Measurements from ENCODE around the gene CD52.

The CD52 gene

DNA sequence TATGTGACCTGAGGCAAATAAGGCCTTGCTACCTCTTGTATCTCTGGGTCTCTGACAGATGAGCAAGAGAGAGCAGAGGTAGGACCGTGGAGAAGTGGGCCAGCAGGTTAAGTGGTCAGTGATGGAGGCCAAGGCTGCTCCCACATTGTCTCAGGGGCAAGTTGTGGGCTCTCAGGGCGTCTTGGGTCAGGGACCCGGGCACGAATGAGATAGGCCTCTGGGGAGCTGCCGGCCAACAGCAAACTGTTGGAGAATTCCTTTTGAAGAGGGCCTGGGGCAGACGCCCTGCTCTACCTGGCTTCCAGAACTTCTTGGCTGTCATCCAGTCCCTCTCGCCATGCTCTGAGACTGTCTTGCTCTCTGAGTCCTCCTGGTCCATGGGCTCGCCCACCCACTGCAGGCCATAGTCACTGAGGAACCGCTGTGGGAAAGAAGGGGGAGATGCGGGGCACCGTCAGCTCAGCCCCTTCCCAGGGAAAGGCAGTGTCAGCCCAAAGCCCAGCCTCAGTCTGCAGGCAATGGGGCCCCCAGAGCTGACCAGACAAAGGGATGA is 23.8 kb upstream of the CD52 start:
- DNase-seq (ENCODE audit: low spot score): no peak
- TF ChIP-seq, protein P1, sequence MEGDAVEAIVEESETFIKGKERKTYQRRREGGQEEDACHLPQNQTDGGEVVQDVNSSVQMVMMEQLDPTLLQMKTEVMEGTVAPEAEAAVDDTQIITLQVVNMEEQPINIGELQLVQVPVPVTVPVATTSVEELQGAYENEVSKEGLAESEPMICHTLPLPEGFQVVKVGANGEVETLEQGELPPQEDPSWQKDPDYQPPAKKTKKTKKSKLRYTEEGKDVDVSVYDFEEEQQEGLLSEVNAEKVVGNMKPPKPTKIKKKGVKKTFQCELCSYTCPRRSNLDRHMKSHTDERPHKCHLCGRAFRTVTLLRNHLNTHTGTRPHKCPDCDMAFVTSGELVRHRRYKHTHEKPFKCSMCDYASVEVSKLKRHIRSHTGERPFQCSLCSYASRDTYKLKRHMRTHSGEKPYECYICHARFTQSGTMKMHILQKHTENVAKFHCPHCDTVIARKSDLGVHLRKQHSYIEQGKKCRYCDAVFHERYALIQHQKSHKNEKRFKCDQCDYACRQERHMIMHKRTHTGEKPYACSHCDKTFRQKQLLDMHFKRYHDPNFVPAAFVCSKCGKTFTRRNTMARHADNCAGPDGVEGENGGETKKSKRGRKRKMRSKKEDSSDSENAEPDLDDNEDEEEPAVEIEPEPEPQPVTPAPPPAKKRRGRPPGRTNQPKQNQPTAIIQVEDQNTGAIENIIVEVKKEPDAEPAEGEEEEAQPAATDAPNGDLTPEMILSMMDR (IDR thresholded peaks at IDR 0.05; ENCODE audit: borderline replicate concordance, control extremely low read depth, extremely low read depth, insufficient read depth, missing control alignments): no peak
- in situ Hi-C loops (cut with MboI; ENCODE audit: low sequenced_read_pairs, unreplicated experiment): no loop called here

DNA sequence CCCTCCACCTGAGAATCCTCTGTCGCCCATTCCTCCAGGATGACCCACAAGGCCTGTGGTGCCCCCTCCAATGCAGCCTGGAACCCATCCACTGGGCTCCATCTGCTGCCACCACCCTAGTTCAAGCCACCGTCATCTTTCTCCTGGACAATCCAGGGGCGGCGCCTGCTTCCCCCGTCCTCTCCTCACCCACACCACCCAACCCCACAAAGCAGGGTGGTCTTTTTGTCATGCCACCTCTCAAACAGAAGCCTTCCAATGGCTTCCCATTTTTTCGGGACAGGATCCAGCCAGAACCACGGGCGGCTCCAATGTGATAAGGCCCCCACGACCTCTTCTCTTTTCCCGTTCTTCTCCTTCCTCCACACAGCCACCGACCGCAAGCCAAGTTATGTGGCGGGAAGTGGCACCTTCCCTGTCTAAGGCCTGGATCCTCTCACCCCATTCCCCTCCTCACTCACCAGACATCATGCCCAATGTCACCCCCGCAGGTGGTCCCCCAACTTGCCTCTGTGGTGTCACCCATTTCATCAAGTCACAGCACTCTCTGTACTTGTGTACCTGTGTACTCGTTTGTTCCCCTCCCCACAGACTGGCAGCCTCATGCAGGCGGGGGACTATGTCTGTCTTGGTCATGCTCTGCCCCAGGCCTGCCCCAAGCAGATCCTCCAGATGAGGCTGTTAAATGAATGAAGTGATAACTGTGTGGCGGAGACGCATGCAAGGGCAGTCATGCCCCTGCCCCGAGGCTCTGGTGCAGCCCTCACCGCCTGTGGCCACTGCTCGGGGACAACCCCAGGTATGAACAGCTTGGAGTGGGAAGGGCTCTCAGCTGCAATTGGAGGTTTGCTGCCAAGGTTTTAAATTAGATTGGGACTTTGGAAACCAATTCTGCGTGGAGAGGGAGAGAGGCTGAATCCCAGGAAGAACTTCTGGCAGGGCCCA is 22.3 kb upstream of the CD52 start:
- DNase-seq (ENCODE audit: low spot score): no peak
- TF ChIP-seq, protein P1 (IDR thresholded peaks at IDR 0.05; ENCODE audit: borderline replicate concordance, control extremely low read depth, extremely low read depth, insufficient read depth, missing control alignments): no peak
- in situ Hi-C loops (cut with MboI; ENCODE audit: low sequenced_read_pairs, unreplicated experiment): no loop called here

- in situ Hi-C loops (cut with MboI; ENCODE audit: low sequenced_read_pairs, unreplicated experiment): no loop called here
- DNase-seq (ENCODE audit: low spot score): no peak
- TF ChIP-seq, protein P1 (IDR thresholded peaks at IDR 0.05; ENCODE audit: borderline replicate concordance, control extremely low read depth, extremely low read depth, insufficient read depth, missing control alignments): no peak
These were observed 21.3 kb upstream of the CD52 start for GRCh38 chr1:26296340-26297056.

DNA sequence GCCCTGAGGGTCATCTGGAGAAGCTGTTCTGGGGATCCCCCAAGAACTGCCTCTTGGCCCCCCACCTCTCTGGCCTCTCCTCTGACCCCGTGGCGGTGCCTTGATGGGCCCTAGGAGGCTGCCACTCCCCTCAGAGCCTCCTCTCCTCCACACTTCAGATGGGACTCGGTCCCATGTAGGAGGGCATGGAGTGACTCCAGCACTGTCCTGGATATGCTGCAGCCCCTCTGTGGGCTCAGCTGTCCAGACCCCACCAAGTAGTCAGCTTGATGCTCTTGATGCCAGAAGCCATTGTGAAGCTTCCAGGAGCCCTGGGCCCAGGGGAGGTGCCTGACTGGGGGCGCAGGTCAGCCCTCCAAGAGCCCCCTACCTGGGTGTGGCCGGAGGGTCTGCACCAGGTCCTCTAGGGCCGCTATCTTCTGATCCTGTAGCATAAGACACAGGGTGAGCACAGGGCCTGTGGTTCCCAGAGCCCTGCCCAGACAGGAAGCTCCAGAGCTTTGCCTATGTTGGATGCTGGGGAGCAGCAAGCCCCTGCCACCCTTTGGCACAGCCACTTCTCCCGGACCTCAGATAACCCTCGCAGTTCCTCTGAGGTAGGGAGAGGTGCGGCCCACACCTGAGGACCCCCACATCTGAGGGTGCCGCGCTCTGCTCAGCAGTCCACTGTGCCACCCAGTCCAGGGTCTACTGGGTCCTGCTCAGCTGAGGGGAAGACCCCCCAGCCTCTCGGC is 20.5 kb upstream of the CD52 start:
- in situ Hi-C loops (cut with MboI; ENCODE audit: low sequenced_read_pairs, unreplicated experiment): no loop called here

GRCh38 chr1:26297791-26298124 is 20.0 kb upstream of the CD52 start:
- DNase-seq (ENCODE audit: low spot score): no peak
- in situ Hi-C loops (cut with MboI; ENCODE audit: low sequenced_read_pairs, unreplicated experiment): no loop called here
- TF ChIP-seq, protein P1 (IDR thresholded peaks at IDR 0.05; ENCODE audit: borderline replicate concordance, control extremely low read depth, extremely low read depth, insufficient read depth, missing control alignments): no peak

More for the DNA sequence above, 20.5 kb upstream of the CD52 start:
- DNase-seq (ENCODE audit: low spot score): no peak
- TF ChIP-seq, protein P1 (IDR thresholded peaks at IDR 0.05; ENCODE audit: borderline replicate concordance, control extremely low read depth, extremely low read depth, insufficient read depth, missing control alignments): no peak
